H1 (cell line): Measurements from ENCODE around the gene GSE1.

ENCODE experiments used
- CHD1 ChIP-seq: IDR thresholded peaks from 2 replicates; pipeline ENCODE4 v1.6.1; 2012; ENCODE audit warnings: low read depth, low read length, improper control_type of control experiment
- CTCF ChIP-seq, 3 experiments: IDR thresholded peaks; 1 replicate in 2 of 3; 2 replicates in 1 of 3; pipeline versions ENCODE4 v1.5.1 to v1.6.1; 2011; ENCODE audit warnings: low read length in 3 of 3, mild to moderate bottlenecking in 3 of 3, inconsistent platforms in 2 of 3, low read depth in 1 of 3, moderate library complexity in 1 of 3; ENCODE audit not compliant: insufficient read depth in 1 of 3; ENCODE audit errors: control extremely low read depth in 1 of 3
- RBBP5 ChIP-seq: IDR thresholded peaks from 2 replicates; pipeline ENCODE4 v1.7.1; 2012; ENCODE audit warnings: low read depth, mild to moderate bottlenecking, inconsistent platforms, low read length, moderate library complexity, borderline replicate concordance
- RNF2 ChIP-seq: fragments of 200-900, 300-1000 bp; sonication (generic); IDR thresholded peaks from 2 replicates; pipeline ENCODE4 v1.7.1; 2016; ENCODE audit warnings: borderline replicate concordance, low read depth, mild to moderate bottlenecking, antibody characterized with exemption, low read length; ENCODE audit not compliant: poor library complexity, severe bottlenecking; ENCODE audit errors: missing control alignments
- SIRT6 ChIP-seq: IDR thresholded peaks from one replicate; pipeline ENCODE4 v1.7.1; 2012; ENCODE audit warnings: low read length, inconsistent platforms
- YY1 ChIP-seq: IDR thresholded peaks from 2 replicates; pipeline ENCODE4 v1.6.1; 2011; ENCODE audit warnings: low read depth, mild to moderate bottlenecking, low read length
- ZNF274 ChIP-seq: IDR thresholded peaks from 2 replicates; pipeline ENCODE4 v1.7.0; 2012; ENCODE audit warnings: low read length, borderline replicate concordance; ENCODE audit errors: extremely low read depth

- no peak for TF ChIP-seq ZNF274
- no peak for TF ChIP-seq CHD1
- TF ChIP-seq YY1 = no peak
- TF ChIP-seq CTCF (IDR thresholded peaks at IDR 0.05; ENCODE audit: control extremely low read depth in 1 of 3, insufficient read depth in 1 of 3, low read depth in 1 of 3, low read length in 3 of 3) = no peak
- TF ChIP-seq RNF2 = no peak
- TF ChIP-seq SIRT6 = no peak
- TF ChIP-seq RBBP5 = no peak
These were observed 61.7 kb downstream of the GSE1 start for GRCh38 chr16:85674828-85675227.
